WTC11 (cell line): ENCODE measurements around the gene SDHAF4.

Experiments used
- ETV6 ChIP-seq: sonication (generic); formaldehyde crosslinking; IDR thresholded peaks from 2 replicates; pipeline ENCODE4 v1.8.1; 2022; ENCODE audit warnings: mild to moderate bottlenecking, missing genetic modification reagents
- NFATC4 ChIP-seq: fragments of 250-450 bp; sonication (Bioruptor Pico); IDR thresholded peaks from 2 replicates; pipeline ENCODE4 v1.9.0; 2021; ENCODE audit warnings: mild to moderate bottlenecking
- NFE2L1 ChIP-seq: sonication (generic); formaldehyde crosslinking; IDR thresholded peaks from 2 replicates; pipeline ENCODE4 v1.8.1; 2023; ENCODE audit warnings: missing genetic modification reagents
- NR3C1 ChIP-seq: sonication (generic); formaldehyde crosslinking; conservative IDR thresholded peaks from 2 replicates; pipeline ENCODE4 v1.8.1; 2023; ENCODE audit warnings: low read depth, mild to moderate bottlenecking, missing genetic modification reagents
- ZNF121 ChIP-seq: sonication (generic); formaldehyde crosslinking; IDR thresholded peaks from 2 replicates; pipeline ENCODE4 v1.8.0; 2023; ENCODE audit warnings: missing genetic modification reagents
- TF ChIP-seq, protein P1 (sequence below): sonication (generic); formaldehyde crosslinking; IDR thresholded peaks from 2 replicates; pipeline ENCODE4 v1.8.0; 2022; ENCODE audit warnings: mild to moderate bottlenecking, missing genetic modification reagents
- TF ChIP-seq, protein P2 (sequence below): sonication (generic); formaldehyde crosslinking; IDR thresholded peaks from 2 replicates; pipeline ENCODE4 v1.8.0; 2022; ENCODE audit warnings: mild to moderate bottlenecking, missing genetic modification reagents
- TF ChIP-seq, protein P3 (sequence below): sonication (generic); formaldehyde crosslinking; IDR thresholded peaks from 2 replicates; pipeline ENCODE4 v1.8.1; 2022; ENCODE audit warnings: low read depth, mild to moderate bottlenecking, moderate library complexity, missing genetic modification reagents, borderline replicate concordance
- TF ChIP-seq, protein P4 (sequence below): sonication (generic); formaldehyde crosslinking; IDR thresholded peaks from 2 replicates; pipeline ENCODE4 v1.8.1; 2023; ENCODE audit warnings: mild to moderate bottlenecking, moderate library complexity, missing genetic modification reagents
- TF ChIP-seq, protein P5 (sequence below): fragments of 200-600 bp; IDR thresholded peaks from 2 replicates; pipeline ENCODE4 v1.8.0; 2022; ENCODE audit warnings: antibody characterized with exemption
- TF ChIP-seq, protein P6 (sequence below): sonication (generic); formaldehyde crosslinking; IDR thresholded peaks from 2 replicates; pipeline ENCODE4 v1.8.1; 2022; ENCODE audit warnings: missing genetic modification reagents, borderline replicate concordance
- TF ChIP-seq, protein P7 (sequence below): sonication (generic); formaldehyde crosslinking; IDR thresholded peaks from 2 replicates; pipeline ENCODE4 v1.8.0; 2022; ENCODE audit warnings: mild to moderate bottlenecking, missing genetic modification reagents

DNA sequence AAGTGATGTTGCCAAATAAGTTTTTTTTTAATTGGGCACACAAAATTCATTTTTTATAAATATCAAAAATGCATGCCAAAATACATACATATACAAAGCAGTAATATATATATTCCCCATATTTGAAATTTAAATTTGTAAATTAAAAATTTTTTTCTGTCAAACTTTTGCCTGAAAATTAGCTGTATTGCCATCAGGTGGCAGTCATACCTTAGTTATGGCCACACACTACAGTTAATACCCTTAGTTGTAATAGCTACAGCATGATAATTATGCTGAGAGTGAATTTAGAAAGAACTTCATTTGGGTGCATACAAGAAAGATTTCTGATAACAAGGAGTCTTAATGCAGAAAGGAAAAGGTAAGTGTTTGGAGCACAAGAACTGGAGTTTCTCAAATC lies 46.2 kb upstream of the SDHAF4 start:
- TF ChIP-seq, protein P1, sequence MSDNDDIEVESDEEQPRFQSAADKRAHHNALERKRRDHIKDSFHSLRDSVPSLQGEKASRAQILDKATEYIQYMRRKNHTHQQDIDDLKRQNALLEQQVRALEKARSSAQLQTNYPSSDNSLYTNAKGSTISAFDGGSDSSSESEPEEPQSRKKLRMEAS, result no peak
- TF ChIP-seq, protein P2, sequence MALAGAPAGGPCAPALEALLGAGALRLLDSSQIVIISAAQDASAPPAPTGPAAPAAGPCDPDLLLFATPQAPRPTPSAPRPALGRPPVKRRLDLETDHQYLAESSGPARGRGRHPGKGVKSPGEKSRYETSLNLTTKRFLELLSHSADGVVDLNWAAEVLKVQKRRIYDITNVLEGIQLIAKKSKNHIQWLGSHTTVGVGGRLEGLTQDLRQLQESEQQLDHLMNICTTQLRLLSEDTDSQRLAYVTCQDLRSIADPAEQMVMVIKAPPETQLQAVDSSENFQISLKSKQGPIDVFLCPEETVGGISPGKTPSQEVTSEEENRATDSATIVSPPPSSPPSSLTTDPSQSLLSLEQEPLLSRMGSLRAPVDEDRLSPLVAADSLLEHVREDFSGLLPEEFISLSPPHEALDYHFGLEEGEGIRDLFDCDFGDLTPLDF, result no peak
- TF ChIP-seq, protein P3, sequence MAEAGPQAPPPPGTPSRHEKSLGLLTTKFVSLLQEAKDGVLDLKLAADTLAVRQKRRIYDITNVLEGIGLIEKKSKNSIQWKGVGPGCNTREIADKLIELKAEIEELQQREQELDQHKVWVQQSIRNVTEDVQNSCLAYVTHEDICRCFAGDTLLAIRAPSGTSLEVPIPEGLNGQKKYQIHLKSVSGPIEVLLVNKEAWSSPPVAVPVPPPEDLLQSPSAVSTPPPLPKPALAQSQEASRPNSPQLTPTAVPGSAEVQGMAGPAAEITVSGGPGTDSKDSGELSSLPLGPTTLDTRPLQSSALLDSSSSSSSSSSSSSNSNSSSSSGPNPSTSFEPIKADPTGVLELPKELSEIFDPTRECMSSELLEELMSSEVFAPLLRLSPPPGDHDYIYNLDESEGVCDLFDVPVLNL, result no peak
- no peak for TF ChIP-seq NR3C1
- TF ChIP-seq, protein P4, sequence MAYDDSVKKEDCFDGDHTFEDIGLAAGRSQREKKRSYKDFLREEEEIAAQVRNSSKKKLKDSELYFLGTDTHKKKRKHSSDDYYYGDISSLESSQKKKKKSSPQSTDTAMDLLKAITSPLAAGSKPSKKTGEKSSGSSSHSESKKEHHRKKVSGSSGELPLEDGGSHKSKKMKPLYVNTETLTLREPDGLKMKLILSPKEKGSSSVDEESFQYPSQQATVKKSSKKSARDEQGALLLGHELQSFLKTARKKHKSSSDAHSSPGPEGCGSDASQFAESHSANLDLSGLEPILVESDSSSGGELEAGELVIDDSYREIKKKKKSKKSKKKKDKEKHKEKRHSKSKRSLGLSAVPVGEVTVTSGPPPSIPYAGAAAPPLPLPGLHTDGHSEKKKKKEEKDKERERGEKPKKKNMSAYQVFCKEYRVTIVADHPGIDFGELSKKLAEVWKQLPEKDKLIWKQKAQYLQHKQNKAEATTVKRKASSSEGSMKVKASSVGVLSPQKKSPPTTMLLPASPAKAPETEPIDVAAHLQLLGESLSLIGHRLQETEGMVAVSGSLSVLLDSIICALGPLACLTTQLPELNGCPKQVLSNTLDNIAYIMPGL (CRISPR knock-in tag), result no peak
- no peak for TF ChIP-seq NFE2L1
- TF ChIP-seq, protein P5, sequence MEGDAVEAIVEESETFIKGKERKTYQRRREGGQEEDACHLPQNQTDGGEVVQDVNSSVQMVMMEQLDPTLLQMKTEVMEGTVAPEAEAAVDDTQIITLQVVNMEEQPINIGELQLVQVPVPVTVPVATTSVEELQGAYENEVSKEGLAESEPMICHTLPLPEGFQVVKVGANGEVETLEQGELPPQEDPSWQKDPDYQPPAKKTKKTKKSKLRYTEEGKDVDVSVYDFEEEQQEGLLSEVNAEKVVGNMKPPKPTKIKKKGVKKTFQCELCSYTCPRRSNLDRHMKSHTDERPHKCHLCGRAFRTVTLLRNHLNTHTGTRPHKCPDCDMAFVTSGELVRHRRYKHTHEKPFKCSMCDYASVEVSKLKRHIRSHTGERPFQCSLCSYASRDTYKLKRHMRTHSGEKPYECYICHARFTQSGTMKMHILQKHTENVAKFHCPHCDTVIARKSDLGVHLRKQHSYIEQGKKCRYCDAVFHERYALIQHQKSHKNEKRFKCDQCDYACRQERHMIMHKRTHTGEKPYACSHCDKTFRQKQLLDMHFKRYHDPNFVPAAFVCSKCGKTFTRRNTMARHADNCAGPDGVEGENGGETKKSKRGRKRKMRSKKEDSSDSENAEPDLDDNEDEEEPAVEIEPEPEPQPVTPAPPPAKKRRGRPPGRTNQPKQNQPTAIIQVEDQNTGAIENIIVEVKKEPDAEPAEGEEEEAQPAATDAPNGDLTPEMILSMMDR, result no peak
- TF ChIP-seq, protein P6, sequence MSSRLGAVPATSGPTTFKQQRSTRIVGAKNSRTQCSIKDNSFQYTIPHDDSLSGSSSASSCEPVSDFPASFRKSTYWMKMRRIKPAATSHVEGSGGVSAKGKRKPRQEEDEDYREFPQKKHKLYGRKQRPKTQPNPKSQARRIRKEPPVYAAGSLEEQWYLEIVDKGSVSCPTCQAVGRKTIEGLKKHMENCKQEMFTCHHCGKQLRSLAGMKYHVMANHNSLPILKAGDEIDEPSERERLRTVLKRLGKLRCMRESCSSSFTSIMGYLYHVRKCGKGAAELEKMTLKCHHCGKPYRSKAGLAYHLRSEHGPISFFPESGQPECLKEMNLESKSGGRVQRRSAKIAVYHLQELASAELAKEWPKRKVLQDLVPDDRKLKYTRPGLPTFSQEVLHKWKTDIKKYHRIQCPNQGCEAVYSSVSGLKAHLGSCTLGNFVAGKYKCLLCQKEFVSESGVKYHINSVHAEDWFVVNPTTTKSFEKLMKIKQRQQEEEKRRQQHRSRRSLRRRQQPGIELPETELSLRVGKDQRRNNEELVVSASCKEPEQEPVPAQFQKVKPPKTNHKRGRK (CRISPR knock-in tag), result no peak
- TF ChIP-seq ETV6, result no peak
- TF ChIP-seq ZNF121 (CRISPR knock-in tag), result no peak
- TF ChIP-seq, protein P7, sequence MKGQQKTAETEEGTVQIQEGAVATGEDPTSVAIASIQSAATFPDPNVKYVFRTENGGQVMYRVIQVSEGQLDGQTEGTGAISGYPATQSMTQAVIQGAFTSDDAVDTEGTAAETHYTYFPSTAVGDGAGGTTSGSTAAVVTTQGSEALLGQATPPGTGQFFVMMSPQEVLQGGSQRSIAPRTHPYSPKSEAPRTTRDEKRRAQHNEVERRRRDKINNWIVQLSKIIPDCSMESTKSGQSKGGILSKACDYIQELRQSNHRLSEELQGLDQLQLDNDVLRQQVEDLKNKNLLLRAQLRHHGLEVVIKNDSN (CRISPR knock-in tag), result no peak
- no peak for TF ChIP-seq NFATC4
